Central memory CD4-positive, alpha-beta T cell (primary cell): ENCODE measurements around the gene CALCOCO1.

Source experiments
- DNase-seq: peaks from one replicate; pipeline ENCODE4 v3.0.0; 2022

Gene CALCOCO1

GRCh38 chr12:53752192-53752601 lies 24.9 kb upstream of the CALCOCO1 start:
- no peak for DNase-seq

DNA sequence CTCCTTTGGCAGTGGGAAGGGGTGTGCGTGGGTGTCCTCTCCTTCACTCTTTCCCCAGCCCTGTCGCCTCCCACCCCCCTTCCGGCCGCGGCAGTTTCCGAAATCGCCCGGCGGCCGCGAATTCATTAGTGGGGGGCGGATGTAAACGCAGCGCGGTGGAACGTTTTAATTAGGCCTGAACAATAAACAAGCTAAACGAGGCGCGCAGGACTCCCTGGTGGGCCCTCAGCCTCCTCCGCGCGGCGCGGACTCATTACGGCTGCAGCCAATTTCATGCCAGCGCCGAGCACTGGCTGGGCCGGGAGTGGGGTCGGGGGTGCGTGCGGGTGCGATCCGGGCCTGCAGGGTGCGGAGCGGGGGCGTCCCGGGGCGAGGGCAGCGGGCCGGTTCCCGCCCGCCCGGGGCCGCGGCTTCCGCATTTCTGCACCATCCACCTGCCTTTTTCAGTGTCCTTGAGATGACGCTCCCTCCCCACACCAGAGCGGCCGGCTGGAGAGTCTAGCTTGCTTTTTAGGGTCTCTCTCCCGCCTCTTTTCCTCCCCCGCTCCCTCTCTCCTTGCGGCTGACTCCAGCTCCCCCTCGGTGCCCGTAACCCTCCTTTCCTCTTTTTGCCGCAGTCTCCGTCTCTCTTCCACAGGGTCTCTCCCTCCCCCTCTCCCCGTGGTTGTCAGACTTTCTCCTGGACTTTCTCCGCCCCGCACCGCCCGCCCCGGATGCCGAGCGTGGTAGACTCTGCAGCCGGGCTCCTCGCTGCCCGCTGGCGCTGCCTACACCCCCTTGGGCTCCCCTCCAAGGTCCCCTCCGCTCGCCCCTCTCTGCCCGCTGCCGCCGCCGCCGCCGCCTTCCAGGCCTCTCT lies 24.3 kb upstream of the CALCOCO1 start, which contains the start of gene CISTR:
CISTR (minus strand) TSS at position 644 of the 856 bp plus-strand sequence.
- DNase-seq: no peak

DNA sequence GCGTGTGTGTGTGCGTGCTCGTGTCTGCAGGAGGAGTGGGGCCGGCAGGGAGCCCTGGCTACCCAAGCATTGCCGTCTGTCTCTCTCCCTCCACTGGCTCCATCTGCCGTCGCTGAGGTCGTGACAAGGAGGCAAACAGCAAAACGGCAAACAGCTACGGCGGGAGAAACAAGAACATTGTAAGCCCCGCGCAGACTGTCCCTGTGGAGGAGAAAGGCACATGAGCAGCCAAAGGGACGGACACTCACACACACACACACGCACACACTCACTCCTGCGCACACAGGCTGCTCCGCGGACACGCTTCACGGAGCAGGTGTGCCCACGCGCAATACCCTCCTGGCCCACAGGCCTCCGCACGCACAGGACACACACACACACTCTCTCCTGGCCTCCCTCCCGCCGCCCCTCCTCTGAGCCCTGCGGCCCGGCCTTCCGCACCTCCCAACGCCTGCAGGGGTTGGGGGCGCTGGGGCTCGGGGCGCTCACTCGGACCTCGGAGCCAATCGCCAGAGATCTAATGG lies 23.6 kb upstream of the CALCOCO1 start:
- no peak for DNase-seq

DNA sequence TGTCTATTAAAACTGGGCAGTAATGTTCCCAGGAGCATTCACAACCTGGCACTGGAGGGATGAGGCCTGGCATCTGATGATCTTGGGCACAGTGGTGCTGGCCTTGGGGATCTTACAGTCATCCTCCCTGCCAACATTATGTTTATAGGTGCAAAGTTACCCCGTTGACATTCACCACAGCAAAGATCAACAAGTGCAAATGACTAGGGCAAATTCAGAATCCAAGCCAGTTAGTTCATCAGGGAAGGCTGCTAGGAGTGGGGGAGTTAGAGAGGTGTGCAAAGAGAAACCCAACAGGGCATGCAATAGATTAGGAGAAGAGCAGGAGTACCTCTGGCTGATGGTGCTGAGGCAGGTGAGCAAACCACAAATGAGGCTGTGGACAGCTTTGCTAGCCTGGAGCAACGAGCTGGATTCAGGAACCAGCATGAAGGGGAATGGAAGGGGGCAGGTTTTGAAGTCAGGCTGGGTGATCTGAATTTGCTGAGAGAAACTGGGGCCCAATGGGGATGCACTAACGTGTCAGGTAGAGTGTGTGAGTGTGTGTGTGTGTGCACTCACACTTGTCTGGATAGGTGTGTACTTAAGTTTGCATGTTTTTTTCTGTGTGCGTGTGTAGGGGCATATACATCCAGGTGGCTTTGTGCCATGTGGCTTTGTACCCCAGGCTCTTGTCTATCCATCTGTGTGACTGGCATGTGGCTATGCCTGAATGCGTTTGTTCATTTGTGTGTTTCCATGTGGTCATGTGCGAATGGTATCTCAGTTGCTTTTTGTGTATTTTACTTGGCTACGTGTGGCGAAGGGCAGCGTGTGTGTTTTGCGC lies 22.9 kb upstream of the CALCOCO1 start:
- no peak for DNase-seq

GRCh38 chr12:53748072-53748840 lies 21.0 kb upstream of the CALCOCO1 start:
- DNase-seq: no peak

DNA sequence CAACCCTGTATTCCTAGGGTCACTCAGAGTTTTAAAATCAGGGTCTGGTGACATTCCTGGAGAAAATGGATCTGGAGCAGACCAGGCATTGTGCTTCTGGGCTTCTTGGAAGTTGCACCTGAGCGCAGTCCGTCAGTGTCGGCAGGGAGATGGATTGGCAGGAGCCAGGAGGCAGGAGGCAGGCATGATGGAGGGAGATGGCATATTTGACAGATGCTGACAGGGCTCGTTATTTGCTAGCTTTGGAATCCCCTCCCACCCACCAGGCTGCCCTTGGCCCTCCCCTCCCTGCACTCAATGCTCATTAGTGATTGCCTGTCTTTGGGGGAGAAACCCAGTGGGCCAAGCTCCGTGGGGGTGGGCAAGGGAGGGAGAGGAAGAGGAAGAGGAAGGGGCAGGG lies 19.8 kb upstream of the CALCOCO1 start:
- DNase-seq: no peak

- DNase-seq: peak; percentile 81
These were observed 19.4 kb upstream of the CALCOCO1 start for GRCh38 chr12:53746592-53747092.

- no peak for DNase-seq
These were observed 17.5 kb upstream of the CALCOCO1 start for GRCh38 chr12:53744751-53745150.

DNA sequence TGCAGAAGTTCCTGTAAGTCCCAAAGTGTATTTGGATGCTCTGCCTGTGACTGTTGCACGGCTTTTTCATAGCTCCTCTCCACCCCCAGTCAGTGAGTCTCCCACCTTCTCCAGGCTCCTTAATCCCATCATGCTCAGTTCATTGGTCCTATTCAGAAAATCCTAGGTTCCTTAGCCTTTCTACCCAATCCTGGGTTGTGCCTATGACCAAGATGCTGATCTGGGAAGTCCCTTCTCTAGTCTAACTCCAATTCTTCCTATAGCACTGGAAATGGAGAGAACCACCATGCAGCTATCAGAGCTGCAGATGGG lies 16.8 kb upstream of the CALCOCO1 start:
- DNase-seq: no peak

- DNase-seq: peak; percentile 59
These were observed 16.2 kb upstream of the CALCOCO1 start for GRCh38 chr12:53743266-53744129.

GRCh38 chr12:53740130-53740491 lies 12.9 kb upstream of the CALCOCO1 start:
- DNase-seq: no peak

DNA sequence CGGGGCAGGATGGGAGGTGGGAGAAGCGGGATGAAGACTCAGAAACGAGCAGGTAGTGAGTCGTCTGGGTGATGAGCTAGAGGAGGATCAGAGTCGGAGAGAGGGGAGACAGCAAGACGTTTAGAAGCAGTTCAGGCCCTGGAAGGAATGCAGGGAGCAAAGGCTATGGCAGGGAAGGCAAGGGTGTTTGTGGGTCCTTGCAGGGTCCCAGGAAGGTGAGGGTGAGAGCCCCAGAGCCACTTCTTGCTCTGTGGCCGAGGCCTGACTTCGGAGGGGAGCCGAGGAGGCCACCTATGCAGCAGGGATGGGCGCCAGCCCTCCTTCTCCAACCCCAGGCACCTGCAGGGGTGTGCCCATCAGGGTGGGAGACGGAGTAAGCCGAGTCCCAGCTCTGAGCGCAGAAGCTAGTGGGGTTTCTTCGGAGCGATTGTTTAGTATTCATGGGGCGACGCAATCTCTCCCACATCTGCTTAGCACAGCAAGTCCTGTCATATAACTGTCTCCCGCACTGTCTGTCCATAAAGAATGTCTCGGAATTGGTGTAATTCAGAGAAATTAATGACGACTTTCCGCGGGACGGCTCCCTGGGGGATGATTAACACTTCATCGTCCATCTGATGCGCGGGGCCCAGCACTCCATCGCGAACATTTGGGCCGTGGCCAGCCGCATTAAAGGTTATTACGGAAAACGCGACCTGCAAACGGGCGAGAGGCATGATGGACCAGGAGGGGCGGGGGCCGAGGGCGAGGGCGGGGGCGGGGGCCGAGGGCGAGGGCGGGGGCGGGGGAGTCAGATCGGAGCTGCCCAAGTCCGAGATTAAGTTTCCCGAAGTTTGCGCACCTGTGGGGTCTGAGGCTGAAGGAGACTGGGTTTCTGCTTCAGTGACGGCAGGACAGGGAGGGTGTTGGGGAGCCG lies 12.2 kb upstream of the CALCOCO1 start:
- DNase-seq: no peak

GRCh38 chr12:53738406-53739213 lies 11.4 kb upstream of the CALCOCO1 start:
- no peak for DNase-seq

- DNase-seq: no peak
These were observed 10.7 kb upstream of the CALCOCO1 start for GRCh38 chr12:53737951-53738405.

DNA sequence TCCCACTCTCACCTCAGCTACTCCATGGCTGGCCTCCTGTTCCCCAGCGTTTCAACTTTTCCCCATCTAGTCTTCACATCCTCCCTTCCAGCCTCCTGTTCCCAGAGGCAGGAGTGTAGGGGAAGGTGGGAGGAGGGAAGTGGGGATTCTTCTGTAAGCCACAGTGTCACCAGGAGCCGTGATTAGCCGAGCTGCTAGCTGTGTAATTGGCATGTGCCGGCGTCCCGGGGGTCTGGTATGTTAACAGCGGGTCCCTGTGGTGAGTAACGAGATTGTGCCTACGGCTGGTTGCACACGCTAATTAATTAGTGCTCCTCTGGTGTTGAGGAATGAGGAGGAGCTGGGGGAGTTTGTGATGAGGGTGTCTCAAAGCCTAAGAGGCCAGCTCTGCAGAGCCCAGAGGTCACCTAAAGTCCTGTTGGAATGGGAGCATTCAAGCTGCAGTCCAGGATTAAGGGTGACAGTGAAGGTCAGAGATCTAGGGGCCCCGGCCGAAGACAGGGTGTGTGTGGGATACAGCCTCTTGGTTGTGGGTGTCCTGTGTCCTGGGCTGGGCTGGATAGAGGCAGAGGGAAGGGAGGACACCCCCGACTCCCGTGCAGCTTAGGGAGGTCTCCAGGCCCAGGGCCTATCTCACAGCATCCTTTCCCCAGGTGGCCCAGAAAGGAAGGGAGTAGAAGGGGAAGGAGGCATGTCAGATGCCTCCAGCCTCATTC lies 10.0 kb upstream of the CALCOCO1 start:
- no peak for DNase-seq

GRCh38 chr12:53736592-53736991 lies 9.3 kb upstream of the CALCOCO1 start:
- no peak for DNase-seq

GRCh38 chr12:53735556-53735955 lies 8.3 kb upstream of the CALCOCO1 start:
- DNase-seq: no peak

GRCh38 chr12:53734425-53734824 lies 7.2 kb upstream of the CALCOCO1 start:
- no peak for DNase-seq

DNA sequence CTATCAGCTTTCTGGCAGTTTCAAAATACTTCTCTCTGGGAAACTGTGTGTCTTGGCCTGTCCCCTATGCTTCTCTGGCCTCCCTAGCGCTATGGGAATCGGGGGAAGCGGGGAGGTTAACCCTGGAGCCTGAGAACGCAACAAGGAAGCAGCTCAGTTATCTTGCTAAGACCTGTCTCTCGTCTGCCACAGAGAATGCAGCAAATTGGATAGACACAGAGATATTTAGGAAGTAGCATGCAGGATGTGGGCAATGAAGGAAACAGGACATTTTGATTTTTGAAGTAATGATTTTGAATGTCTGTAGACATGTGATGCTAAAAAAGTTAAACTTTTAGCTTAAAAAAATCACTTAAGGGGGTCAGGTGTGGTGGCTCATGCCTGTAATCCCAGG lies 6.6 kb upstream of the CALCOCO1 start:
- DNase-seq: no peak
